Cerebellar nuclear complex (tissue), 1 donor: Measurements from ENCODE around the gene PLD2.
"Not testable (repeated sequence)": the region's sequence is repeated elsewhere in the genome, so short reads cannot be mapped to it uniquely, and the experiment has no call there.

Experiments used
- DNase-seq, 2 experiments: peaks; one replicate each; lab custom pipeline; 2025; lab: John Stamatoyannopoulos, UW

Gene PLD2

DNA sequence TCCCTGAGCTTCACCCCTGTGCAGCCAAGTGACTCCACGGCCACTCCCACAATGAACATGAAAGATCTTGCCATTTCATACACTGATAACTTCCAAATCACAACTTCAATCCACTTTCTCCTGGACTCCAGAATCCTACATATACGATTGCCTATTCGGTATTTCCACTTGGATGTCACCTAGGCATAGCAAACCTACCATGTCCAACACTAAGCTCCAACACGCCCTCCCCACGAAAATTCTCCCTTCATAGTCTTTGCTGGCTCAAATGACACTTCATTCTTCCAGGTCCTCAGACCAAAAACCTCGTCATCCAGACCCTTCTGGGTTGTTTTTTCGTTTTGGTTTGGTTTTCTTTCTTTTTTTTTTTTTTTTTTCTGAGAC is 16.3 kb upstream of the PLD2 start:
- DNase-seq = no peak

DNA sequence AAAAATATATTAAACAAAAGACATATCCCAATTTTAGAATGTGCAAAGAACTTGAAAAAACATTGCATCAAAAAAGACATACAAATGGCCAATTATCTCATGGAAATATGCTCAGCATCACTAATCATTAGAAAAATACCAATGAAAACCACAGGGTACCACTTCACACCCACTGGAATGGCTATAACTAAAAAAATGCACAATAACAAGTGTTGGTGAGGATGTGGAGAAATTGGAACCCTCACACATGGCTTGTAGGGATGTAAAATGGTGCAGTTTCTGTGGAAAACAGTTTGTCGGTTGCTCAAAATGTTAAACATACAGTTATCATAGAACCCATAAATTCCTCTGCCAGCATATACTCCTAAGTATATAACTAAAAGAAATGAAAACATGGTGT is 11.8 kb upstream of the PLD2 start:
- no peak for DNase-seq

DNA sequence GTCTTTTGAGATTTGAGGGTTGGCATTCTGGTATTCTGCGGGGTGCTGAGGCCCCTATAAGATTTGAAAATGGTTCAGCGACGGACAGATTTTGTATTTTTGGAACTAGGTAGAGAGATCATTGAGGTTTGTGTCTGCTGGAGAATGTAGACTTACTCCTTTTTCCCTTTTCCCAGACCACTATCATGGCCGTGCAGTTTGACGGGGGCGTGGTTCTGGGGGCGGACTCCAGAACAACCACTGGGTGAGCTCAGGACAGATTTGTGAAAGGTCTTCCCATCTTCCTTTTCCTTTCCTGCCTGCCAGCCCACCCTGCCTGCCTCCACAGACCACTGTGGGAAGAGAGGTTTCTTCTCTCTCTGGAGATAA is 10.4 kb upstream of the PLD2 start:
- DNase-seq = no peak

DNA sequence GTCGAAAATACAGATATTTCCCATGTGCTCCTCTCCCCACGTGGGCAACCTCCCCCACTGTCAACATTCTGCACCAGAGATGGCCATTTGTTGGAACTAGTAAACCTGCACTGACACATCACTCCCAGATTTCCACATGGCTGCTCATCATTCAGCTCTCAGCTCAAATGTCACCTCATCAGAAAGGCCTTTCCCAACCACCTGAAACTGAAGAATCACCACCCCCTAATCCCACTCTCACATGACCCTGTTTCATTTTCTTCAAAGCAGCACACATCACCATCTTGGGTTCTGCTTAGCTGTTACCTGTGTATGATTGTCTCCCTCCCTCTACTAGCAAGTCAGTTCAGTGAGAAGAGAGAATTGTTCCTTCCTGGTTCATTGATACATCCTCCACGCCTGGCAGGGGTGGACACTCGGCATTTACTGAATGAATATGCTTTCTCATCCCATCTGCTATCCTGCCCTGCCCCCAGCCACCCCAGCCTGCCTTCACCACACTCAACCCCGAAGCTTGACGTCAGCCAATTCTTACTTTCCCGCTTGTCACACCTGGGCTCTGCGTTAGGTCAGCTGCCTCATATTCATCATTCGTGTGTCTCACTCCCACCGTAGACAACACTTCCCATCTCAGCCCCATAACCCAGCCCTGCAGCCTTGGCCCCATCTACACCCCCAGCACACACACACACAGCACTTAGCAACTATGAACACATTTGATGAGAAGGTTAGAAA is 6.3 kb upstream of the PLD2 start:
- no peak for DNase-seq

DNA sequence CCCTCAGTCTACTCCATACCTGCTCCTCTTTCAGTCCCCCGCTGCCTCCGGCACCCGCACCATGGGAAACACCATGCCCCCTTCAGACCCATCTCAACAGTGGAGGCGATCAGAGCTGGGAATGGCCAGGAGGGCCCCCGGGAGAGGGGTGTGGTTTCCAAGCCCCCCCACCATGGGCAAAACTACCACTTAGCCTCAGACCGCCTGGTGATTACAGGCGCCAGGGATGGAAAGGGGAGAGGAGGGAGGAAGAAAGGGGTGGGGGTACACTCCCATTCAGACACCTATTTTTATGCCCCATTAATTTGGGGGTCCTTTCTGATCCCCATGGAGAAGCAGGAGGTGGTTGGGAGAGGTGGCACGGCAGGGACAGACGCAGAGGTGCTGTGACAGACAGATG is 4.7 kb upstream of the PLD2 start, which contains the start of gene C17orf114:
TSS of gene C17orf114 (minus strand) at position 101 of the 400 bp plus-strand sequence.
- no peak for DNase-seq

DNA sequence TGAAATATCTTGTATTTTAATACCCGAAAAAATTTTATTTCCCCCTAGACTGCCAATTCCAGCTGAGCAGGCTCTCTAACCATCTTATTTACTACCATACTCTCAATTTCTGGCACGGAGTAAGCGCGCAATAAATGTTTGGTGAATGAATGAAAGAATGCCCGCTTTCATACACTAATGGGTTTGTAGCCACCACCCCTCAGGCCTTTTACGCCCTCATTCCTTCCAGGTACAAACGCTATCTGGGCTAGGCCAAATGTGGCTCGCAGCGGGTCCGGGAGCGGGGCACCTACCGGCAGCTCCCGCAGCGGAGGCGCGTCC is 536 bp upstream of the PLD2 start:
- DNase-seq = no peak

DNA sequence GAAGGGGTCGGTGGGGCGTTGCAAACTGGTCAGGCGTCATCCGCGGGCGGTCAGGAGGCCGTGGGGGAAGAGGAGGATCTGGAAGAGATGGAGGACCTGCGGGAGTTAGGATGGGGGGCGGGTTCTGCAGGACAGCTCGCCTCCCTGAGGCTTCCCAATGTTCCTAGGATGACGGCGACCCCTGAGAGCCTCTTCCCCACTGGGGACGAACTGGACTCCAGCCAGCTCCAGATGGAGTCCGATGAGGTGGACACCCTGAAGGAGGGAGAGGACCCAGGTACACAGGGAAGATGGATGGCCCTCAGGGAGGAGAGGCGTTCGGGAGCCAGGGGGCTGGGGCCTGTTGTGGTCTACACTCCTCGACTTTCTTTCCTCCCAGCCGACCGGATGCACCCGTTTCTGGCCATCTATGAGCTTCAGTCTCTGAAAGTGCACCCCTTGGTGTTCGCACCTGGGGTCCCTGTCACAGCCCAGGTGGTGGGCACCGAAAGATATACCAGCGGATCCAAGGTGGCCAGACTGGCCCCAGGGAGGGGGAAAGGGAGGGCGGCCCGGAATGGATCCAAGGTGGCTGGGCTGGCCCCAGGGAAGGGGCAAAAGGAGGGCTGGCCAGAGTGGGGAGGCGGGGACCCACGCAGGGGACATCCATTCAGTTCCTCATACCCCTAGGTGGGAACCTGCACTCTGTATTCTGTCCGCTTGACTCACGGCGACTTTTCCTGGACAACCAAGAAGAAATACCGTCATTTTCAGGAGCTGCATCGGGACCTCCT is 839 bp downstream of the PLD2 start:
- no peak for DNase-seq

DNA sequence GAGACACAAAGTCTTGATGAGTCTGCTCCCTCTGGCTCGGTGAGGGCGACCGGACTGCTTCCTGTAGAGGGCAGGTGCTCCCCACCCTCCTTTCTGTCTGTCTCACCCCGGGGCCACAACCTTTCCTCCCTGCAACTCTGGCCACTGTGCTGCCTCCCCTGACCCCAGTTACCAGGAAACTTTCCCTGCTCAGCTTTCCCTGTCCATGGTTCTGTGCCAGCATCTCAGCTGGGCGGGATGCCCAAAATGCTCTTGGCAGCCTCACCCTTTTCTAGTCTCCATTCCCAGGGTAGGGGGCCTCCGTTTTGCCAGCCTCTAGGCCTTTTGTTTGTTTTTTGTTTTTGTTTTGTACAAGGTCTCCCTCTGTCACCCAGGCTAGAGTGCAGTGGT is 1.4 kb downstream of the PLD2 start:
- no peak for DNase-seq

DNA sequence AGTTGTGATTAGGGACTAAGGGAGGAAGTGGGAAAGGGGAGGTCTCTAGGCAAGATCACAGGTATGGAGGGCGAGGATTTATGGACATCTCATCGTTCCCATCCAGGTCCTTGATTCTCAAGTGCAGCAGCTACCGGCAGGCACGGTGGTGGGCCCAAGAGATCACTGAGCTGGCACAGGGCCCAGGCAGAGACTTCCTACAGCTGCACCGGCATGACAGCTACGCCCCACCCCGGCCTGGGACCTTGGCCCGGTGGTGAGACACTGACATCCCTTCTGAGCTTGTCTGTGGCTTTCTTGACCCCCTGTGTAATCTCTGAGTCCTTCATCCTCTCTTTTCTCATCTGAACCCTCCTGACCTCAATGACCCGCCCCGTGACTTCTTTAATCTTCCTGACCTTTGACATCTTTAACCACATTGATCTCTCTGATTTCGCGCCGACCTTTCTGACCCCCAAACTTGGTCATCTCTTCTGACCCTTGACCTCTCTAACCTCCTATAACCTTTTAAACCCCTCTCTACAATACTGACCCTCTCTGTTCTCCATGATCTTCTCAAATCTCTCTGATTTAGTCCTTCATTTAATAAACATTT is 3.8 kb downstream of the PLD2 start:
- DNase-seq = no peak

DNA sequence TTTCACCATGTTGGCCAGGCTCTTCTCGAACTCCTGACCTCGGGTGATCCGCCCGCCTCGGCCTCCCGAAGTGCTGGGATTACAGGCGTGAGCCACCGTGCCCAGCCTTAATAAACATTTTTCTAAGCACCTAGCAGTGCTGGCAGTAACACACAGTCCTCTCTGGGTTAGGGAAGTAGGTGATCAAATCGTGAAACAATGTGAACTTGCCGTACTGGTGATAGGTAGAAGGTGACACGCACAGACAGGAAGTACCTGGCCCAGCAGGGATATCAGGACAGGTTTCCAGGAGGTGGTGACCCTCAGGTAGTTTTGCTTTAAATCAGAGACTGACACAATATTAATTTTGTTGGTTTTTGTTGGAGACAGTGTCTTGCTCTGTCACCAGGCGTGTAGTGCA is 4.5 kb downstream of the PLD2 start:
- DNase-seq = no peak

DNA sequence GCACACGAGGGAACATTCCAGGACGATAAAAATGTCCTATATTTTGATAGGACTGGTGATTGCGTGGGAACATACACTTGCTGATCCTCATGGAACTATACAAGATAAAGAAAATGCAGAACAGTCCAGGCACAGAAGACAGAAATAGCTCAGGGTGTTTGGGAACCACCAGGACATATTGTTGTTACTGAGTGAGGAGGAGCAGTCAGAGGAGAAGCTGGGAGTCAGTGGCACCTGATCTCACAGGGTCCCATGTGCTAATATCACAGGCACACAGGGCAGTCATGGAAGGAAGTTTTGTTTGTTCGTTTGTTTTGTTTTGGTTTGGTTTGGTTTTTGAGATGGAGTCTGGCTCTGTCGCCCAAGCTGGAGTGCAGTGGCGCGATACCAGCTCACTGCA is 5.7 kb downstream of the PLD2 start:
- no peak for DNase-seq

DNA sequence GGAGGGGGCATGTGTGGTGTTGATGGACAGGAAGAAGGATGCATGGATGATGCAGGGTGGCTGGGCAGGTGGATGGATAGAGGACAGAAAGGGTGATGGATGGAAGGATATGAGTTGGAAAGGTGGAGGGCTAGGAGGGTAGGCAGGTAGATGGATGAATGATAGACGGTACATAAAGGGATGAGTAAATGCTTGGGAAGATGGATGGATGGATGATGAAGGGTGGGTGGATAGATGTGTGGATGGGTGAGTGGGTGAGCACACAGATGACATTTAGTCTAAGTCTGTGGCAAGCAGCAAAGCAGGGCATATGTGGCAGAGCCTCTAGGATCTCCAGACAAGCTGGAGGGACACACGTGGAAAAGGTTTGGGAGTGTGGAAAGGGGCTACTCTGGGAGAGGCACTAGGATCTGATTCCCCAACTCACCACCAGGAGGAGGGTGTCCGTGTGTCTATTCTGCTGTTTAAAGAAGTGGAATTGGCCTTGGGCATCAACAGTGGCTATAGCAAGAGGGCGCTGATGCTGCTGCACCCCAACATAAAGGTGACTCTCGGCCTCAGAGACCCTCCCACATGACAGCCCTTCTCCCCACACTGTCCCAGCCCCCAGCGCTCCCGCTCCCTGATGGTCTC is 8.2 kb downstream of the PLD2 start:
- DNase-seq = no peak

DNA sequence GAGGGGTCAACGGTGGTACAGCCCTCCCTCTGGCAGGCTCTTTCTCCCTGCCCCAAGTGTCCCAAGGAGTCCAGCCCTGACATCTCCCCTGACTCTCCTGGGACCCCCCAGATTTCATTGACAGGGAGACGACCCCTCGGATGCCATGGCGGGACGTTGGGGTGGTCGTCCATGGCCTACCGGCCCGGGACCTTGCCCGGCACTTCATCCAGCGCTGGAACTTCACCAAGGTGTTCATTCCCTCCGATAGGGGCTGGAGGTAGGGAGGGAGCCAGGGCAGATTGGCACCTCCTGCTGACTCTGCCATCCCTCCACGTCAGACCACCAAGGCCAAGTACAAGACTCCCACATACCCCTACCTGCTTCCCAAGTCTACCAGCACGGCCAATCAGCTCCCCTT is 9.9 kb downstream of the PLD2 start:
- no peak for DNase-seq

DNA sequence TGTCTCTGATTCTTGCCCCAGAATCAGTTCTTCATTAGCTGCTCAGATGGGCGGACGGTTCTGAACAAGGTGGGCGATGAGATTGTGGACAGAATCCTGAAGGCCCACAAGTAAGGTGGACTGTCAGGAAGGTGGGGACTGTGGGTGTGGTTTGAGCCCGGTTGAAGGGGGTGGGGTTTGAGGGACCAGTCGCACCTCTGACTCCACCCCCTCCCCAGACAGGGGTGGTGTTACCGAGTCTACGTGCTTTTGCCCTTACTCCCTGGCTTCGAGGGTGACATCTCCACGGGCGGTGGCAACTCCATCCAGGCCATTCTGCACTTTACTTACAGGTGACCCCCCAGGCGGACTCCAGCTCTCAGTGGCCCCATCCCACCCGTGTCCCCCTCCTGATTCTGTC is 11.3 kb downstream of the PLD2 start:
- no peak for DNase-seq

DNA sequence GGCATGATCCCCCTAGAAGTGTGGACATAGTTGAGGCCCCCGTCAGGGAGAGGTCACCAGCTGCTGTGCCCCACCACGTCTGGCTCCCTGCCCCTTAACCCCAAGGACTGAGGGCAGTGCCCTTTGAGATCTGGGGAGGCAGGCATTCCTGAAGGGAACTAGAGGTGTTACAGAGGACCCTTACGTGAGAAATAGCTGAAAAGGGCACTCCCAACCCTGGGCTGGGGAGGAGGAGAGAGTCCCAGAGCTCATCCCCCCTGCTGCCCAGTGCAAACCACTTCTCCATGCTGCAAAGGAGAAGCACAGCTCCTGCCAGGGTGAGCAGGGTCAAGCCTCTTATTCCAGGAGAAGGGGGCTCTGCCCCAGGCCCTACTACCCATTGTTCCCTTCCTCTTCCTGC is 15.9 kb downstream of the PLD2 start:
- no peak for DNase-seq

DNA sequence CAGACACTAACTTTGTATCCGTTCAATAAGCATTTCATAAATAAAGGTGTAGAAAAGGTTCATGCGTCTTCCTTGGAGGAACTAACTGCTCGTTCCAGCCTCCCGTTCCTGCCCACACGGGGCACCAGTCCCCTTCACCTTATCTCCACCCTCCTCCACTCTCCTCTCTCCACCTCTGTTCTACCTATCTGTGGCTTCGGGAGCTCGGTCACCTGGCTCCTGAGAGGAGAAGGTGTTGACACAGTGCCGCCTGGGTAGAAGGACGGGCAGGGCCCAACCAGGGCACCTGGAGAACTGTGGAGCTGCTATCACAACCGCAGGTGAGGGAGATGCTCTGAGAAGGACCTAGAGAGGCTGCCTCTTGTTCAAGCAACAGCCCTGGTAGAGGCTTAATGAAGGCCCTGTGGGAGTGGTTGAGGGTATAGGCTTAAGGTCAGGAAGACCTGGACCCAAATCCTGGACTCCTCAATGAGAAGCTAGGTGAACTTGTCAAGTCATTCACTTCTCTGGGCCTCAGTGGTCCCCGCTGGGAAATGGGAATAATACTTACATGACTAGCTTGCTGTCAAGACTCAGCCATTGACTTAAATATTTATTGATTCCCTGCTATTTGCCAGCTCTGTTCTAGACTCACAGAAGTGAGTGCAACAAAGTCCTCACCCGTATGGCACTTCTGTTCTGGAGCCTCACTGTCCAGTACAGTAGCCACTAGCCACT is 16.6 kb downstream of the PLD2 start:
- DNase-seq = no peak

DNA sequence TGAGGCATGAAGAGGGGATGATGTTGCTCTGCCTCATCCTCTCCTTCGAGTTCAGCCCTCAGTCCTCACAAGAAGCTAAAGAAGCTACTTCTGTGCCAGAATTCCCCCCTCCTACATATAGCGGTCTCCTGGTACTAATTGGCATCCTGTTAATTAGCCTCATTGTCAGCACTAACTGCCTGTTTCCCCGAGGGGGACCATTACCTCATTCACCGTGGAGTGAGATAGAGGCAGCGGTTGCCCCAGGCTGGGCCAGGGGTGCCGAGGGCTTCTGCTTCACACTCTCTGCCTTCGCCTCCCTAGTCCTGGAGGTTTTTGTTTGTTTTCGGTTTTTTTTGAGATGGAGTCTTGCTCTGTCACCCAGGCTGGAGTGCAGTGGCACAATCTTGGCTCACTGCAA is 20.4 kb downstream of the PLD2 start:
- DNase-seq = no peak

DNA sequence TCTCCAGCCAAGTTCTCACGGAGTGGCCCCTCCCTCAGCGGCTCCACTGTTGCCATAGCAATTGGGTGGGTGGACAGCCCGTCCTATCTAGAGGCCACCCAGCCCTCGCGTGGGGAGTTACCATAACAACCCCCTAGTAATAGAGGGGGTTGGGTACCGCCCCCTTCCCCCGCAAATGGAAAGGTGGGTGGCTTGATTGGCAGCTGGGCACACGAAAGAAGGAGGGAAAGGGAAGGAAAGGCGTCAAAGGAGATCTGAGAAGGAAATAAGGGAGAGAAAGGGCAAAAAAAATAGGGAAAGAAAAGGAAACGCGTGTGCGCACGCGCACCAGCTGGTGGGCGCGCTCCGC is 25.9 kb downstream of the PLD2 start:
- not testable (repeated sequence) for DNase-seq

DNA sequence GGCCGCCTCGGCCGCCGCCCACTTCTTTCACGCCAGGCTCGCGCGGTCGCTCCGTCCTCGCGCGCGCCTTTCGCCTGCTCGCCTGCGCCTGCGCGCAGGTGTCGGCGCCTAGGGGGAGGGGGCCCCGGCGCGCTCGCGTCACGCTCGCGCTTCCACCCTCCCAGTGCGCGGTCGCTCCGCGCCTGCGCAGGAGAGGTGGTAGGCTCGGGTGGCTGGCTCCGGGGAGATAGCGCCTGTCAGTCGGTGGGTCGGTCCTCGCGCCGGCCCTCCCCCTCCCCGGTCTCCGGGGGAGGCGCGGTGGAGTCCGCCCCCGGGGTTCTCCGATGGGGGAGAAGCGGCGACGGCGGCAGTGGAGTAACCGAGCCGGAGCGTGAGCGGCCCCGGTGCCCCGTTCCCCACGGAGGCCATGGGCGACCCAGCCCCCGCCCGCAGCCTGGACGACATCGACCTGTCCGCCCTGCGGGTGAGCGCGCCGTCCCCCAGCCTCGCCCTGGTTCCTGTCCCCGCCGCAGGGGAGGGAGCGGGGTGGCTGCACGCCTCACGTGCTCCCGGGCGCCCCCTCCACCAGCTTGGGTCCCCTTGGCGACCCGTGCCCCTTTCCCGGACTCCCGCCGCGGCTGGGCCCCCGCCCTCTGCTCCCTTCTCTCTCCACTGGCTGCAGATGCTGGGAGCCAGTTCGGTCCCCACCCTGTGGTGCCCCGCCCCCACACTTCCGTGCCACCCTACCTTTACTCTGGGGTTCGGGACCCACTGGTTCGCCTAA is 26.4 kb downstream of the PLD2 start, which contains the start of gene MINK1:
TSS of gene MINK1 (plus strand) at position 163 of the 763 bp plus-strand sequence. CDS start at position 407, 244 bp downstream.
- DNase-seq = peak; percentile 15 to 55

DNA sequence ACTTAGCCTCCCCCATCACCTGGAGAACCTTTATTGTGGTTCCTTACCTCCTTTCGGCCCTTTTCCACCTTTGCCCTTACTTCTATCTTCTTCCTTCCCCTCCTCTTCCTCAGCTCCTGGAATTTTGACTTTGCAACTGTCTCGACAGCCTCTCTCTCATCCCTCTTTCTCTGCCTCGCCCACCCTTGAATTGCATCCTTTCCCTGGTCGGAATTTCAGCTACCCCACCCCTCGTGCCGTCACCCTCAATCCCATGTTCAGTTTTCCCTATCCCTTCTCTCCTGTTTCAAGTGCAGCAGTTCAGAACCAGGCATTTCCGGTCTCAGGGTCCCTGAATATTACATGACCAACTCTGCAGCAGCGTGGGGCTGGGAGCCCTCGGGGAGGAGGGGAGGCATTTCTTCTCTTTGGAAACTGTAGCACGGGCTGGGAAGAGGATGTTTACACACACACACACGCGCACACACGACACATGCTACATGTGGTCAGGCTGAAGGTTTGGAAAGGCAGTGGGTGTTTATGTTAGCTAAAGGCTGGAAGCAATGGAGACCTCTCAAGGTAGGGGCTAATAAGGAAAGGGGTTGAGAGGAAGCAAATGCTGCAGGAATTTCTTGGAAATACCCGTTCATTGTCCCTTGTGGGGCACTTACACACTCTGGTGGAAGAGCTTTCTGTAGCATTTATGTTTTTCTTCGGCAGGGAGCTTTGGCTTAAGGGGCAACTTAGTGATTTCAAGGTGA is 27.2 kb downstream of the PLD2 start:
- DNase-seq = no peak

DNA sequence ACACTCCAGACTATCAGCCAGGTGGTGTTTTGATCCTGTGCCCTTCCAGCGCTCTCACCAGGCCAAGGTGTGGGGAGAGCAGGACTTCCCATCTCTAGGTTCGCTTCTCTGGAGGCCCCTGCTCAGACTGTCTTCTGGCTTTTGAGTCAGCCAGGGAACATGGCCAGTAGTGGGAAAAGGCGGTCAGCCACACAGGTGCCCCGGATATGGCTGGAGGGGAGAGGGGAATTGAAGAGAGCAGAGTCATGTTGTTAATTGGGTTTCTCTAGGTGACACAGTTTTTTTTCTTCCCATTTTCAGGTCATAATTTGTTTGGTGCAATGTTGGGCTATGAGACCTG is 27.7 kb downstream of the PLD2 start:
- no peak for DNase-seq
